PC-3 (cell line): ENCODE data around the gene MED15. TPM values are rescaled to one million over a fixed set of nuclear protein-coding genes. Genes with fewer than 3 reads are reported as not detected.

Experiments used
- ATAC-seq: fragments of 200-7000 bp; cut with Tn5 transposase; 2 replicates; pipeline ENCODE4 v1.9.1; 2020; ENCODE audit warnings: mild to moderate bottlenecking, moderate library complexity
- BruUV-seq: library from RNA; stranded (reverse); fragments of 400-500 nt; replicated peaks from 2 replicates; lab custom pipeline; 2021; lab: Mats Ljungman, UMichigan
- CTCF ChIA-PET: fragments of 300-600 bp; sonication (Branson Sonifier 250); formaldehyde crosslinking; loops from one replicate; lab custom pipeline; 2022; ENCODE audit warnings: antibody characterized with exemption; lab: Charles Lee
- POLR2A ChIA-PET: fragments of 300-600 bp; sonication (Branson Sonifier 250); formaldehyde crosslinking; loops from one replicate; lab custom pipeline; 2022; ENCODE audit warnings: antibody characterized with exemption; ENCODE audit not compliant: unreplicated experiment; lab: Charles Lee
- DNase-seq: peaks from one replicate; pipeline ENCODE4 v3.0.0-alpha.2; 2015
- H2AFZ ChIP-seq: fragments of 300-600 bp; sonication (generic); 2 replicates; pipeline ENCODE4 v1.6.0; 2016; ENCODE audit warnings: antibody characterized with exemption, low read length
- H3F3A ChIP-seq: fragments of 300-600 bp; sonication (generic); one replicate; pipeline ENCODE4 v1.6.0; 2017; ENCODE audit warnings: antibody characterized with exemption, low read length, control low read depth, mild to moderate bottlenecking; ENCODE audit not compliant: unreplicated experiment
- H3K27ac ChIP-seq: fragments of 300-600 bp; sonication (generic); 2 replicates; pipeline ENCODE4 v1.5.1; 2016; ENCODE audit warnings: mild to moderate bottlenecking, low read length
- H3K27me3 ChIP-seq: fragments of 300-600 bp; sonication (generic); 2 replicates; pipeline ENCODE4 v1.6.1; 2016; ENCODE audit warnings: low read length, mixed read lengths
- H3K36me3 ChIP-seq: fragments of 300-600 bp; sonication (generic); 2 replicates; pipeline ENCODE4 v1.6.1; 2016; ENCODE audit warnings: low read depth, mixed run types, low read length, mixed read lengths
- H3K4me1 ChIP-seq: fragments of 300-600 bp; sonication (generic); 2 replicates; pipeline ENCODE4 v1.5.1; 2016; ENCODE audit warnings: low read length; ENCODE audit not compliant: insufficient read depth
- H3K4me2 ChIP-seq: fragments of 300-600 bp; sonication (generic); 2 replicates; pipeline ENCODE4 v1.6.0; 2016; ENCODE audit warnings: low read length
- H3K4me3 ChIP-seq: fragments of 300-600 bp; sonication (generic); 2 replicates; pipeline ENCODE4 v1.5.1; 2016; ENCODE audit warnings: mild to moderate bottlenecking, low read length, mixed read lengths
- H3K79me2 ChIP-seq: fragments of 300-600 bp; sonication (generic); 2 replicates; pipeline ENCODE4 v1.6.1; 2017; ENCODE audit warnings: low read length, mixed read lengths
- H3K9ac ChIP-seq: fragments of 300-600 bp; sonication (generic); 2 replicates; pipeline ENCODE4 v1.6.0; 2016; ENCODE audit warnings: mild to moderate bottlenecking, low read length
- H3K9me2 ChIP-seq: fragments of 300-600 bp; sonication (generic); replicated peaks from 2 replicates; pipeline ENCODE4 v1.6.1; 2016; ENCODE audit warnings: mixed run types, low read length, mixed read lengths
- H3K9me3 ChIP-seq: fragments of 300-600 bp; sonication (generic); 2 replicates; pipeline ENCODE4 v1.6.1; 2016; ENCODE audit warnings: low read length, mixed read lengths
- H4K20me1 ChIP-seq: fragments of 300-600 bp; sonication (generic); 2 replicates; pipeline ENCODE4 v1.6.1; 2016; ENCODE audit warnings: low read length, mixed read lengths
- CTCF ChIP-seq: fragments of 300-600 bp; sonication (generic); conservative IDR thresholded peaks from 2 replicates; pipeline ENCODE4 v1.5.1; 2017; ENCODE audit warnings: antibody characterized with exemption, low read depth, mild to moderate bottlenecking, low read length
- EZH2 ChIP-seq: fragments of 300-600 bp; sonication (generic); IDR thresholded peaks from one replicate; pipeline ENCODE4 v1.6.1; 2017; ENCODE audit warnings: antibody characterized with exemption, mild to moderate bottlenecking, low read length; ENCODE audit not compliant: unreplicated experiment
- EZH2phosphoT487 ChIP-seq: fragments of 300-600 bp; sonication (generic); IDR thresholded peaks from 2 replicates; pipeline ENCODE4 v1.6.1; 2018; ENCODE audit warnings: mild to moderate bottlenecking, antibody characterized with exemption, low read length, borderline replicate concordance
- intact Hi-C: fragments of 100-400 bp; cut with micrococcal nuclease; formaldehyde crosslinking; loops from 2 replicates; pipeline ENCODE4 v1.9.0; 2023
- total RNA-seq: library from RNA; depleted of rRNA; stranded (reverse); fragments of >200 nt; gene quantifications from 2 replicates; pipeline ENCODE4 v1.2.3, GENCODE V29; 2014

The MED15 gene
- total RNA-seq, 1 experiment from 2014 or later = 55.9 TPM

- peaks cover 7% of the 10 kb centered on the region; the same call in 1 of the 2 replicates for H4K20me1 ChIP-seq
- no peaks in the 10 kb centered on the region for H3K9me2 ChIP-seq
- TF ChIP-seq EZH2phosphoT487 (no peak), CTCF (no peak), EZH2 (no peak)
- no peak for ATAC-seq
- H3K4me1 ChIP-seq = peaks cover 44% of the 10 kb centered on the region
- H3F3A ChIP-seq = peaks cover 3% of the 10 kb centered on the region
- peaks cover 78% of the 10 kb centered on the region for H3K79me2 ChIP-seq
- H3K27me3 ChIP-seq = no peaks in the 10 kb centered on the region
- no peak for DNase-seq
- peak overlapping the region; percentile 40; the same call in 1 of the 2 replicates for H3K4me3 ChIP-seq
- no TSS peak for BruUV-seq
- no peaks in the 10 kb centered on the region for H3K9me3 ChIP-seq
- intact Hi-C loops = loop anchor here (2.0 to 5.0 kb wide), 2 partner anchors 16 to 34 kb away; partner anchors contain the start of gene KLHL22
- H3K27ac ChIP-seq = peak overlapping the region; percentile 99
- POLR2A ChIA-PET = interaction anchor here (0.5 to 1.0 kb wide), 3 partner anchors 9 to 23 kb away, joined by 5 read pairs; partner anchors contain the start of gene MED15
- no peak overlapping the region for H2AFZ ChIP-seq
- H3K4me2 ChIP-seq = peak overlapping the region; percentile 65
- H3K36me3 ChIP-seq = peaks cover 12% of the 10 kb centered on the region
- peak overlapping the region; percentile 83 for H3K9ac ChIP-seq
- CTCF ChIA-PET = interaction anchor here (0.6 to 1.0 kb wide), 3 partner anchors 27 to 113 kb away, joined by 3 to 14 read pairs (median 13); no protein-coding TSS in a partner anchor
These were observed 23.7 kb downstream of the MED15 start for GRCh38 chr22:20531154-20531403.

- intact Hi-C loops = loop anchor here (2.0 to 5.0 kb wide), 2 partner anchors 17 to 34 kb away; partner anchors contain the start of gene KLHL22
- Histone ChIP-seq H2AFZ (no peak overlapping the region), H3K9me2 (no peaks in the 10 kb centered on the region), H3F3A (peaks cover 3% of the 10 kb centered on the region), H3K27ac (peak overlapping the region; percentile 99), H3K36me3 (peaks cover 14% of the 10 kb centered on the region), H3K9ac (peak overlapping the region; percentile 83), H3K4me1 (peaks cover 39% of the 10 kb centered on the region), H3K9me3 (no peaks in the 10 kb centered on the region), H3K79me2 (peaks cover 76% of the 10 kb centered on the region), H3K4me3 (peak overlapping the region; percentile 40; the same call in 1 of the 2 replicates), H3K27me3 (no peaks in the 10 kb centered on the region), H4K20me1 (peaks cover 2% of the 10 kb centered on the region; the same call in 1 of the 2 replicates), H3K4me2 (peak overlapping the region; percentile 65)
- BruUV-seq = TSS peak; percentile 36
- ATAC-seq (peak; percentile 88), DNase-seq (peak; percentile 91)
- CTCF ChIA-PET = interaction anchor here (0.6 to 1.0 kb wide), 2 partner anchors 28 to 113 kb away, joined by 3 to 13 read pairs; no protein-coding TSS in a partner anchor
- POLR2A ChIA-PET = no interaction called here
- TF ChIP-seq EZH2 (no peak), EZH2phosphoT487 (no peak), CTCF (no peak)
These were observed 24.2 kb downstream of the MED15 start for GRCh38 chr22:20531404-20532201.
